G401 (cell line): ENCODE measurements around the gene EPB41L3. TPM values are rescaled to one million over a fixed set of nuclear protein-coding genes. Genes with fewer than 3 reads are reported as not detected.

Experiments used
- DNase-seq: peaks from one replicate; pipeline ENCODE4 v3.0.0-alpha.2; 2015; ENCODE audit warnings: low spot score
- in situ Hi-C: cut with HindIII; loops from 2 replicates; pipeline ENCODE4 v1.10.0; 2016; ENCODE audit warnings: low sequenced_read_pairs, mixed read lengths
- total RNA-seq: library from RNA; depleted of rRNA; stranded (reverse); fragments of >200 nt; shearing (Covaris generic); gene quantifications from 2 replicates; pipeline ENCODE4 v1.2.3, GENCODE V29; 2014

Gene EPB41L3
- total RNA-seq, 1 experiment from 2014 or later, result 0.07 TPM

DNA sequence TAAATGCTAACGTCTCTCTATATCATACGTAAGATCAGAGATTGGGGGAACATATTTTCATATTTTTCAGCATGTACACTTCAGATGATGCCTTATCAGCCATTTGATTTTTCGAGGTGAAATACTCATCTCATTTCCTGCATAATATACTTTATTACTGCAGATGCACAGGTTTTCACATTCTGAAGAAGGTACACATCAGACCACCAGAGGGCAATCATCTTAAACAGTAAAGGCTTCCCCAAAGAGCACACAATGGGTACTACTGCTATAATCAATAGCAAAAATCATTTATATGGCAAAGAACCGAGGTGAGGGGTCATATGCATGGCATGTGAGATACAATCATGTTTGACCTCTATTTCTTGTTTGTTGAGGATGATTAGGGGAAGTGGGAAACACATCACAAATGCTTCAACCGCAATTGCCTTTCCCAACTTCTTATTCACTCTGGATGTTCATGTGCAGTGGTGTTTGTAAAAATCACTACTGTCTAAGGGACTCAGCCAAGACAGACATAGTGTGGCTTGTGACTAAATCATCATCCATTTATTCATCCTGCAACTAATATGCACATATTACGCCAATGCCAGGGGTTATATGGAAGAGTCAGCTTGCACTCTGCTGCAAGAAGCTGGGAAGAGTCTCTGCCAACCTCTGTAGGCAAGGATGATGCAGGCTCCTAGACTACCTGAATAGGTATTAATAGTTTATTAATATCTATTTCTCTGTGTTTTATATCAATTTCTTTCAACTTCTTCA is 118.7 kb downstream of the EPB41L3 start:
- in situ Hi-C loops, result no loop called here
- peak; percentile 73 for DNase-seq

DNA sequence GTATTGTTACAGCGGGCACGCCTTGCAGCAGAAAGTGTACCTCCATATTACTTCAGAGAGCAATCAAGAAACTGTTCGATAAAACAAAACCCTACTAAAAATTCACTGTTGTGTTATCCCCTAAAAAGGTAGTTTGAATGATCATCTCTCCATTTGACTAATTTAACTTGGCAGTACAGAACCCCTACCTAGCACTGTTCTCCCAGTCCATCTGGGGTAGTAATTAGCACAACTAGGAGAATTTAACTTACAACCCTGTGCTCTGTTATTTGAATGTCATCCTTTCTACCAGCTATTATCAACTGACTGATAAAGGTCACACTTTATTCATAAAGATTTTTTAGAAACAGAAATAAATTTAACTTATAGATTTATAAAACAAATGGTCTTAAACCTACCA is 121.2 kb downstream of the EPB41L3 start:
- in situ Hi-C loops, result no loop called here
- peak; percentile 87 for DNase-seq

DNA sequence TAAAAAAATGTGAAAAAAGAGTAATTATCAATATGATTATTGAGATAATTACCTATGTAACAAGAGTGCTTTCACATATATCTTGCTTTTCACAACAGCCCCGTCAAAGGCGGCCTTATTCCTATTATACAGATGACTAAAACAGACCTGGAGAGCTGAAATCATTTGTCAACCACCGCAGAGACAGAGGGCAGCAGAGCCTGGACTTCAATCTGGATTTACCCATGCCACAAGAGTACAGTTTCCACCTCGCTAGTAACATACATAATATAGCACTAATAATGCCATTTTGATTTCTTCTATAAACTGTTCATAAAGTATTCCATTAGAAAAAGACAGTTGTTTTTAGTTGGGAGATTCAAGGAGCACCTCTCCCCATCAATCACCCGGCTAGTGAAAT is 121.8 kb downstream of the EPB41L3 start:
- in situ Hi-C loops, result no loop called here
- DNase-seq, result peak; percentile 80

DNA sequence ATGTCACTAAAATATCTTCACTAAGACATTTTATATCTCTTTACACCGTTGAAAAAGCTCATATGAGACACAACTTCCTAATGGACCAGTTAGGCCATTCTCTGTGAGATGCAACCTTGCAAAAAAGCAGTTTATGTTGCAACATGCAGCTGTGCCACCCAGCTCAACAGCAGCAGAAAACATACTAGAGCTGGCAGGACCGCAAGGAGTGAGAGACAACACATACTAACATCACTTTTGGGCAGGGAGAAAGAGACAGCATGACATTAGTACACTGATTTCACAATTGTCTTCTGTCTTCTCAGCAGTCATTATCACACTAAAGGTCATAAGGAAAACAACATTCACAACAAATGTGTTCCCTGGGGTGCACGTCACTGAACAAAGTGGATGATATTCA is 122.9 kb downstream of the EPB41L3 start:
- in situ Hi-C loops, result no loop called here
- DNase-seq, result no peak

DNA sequence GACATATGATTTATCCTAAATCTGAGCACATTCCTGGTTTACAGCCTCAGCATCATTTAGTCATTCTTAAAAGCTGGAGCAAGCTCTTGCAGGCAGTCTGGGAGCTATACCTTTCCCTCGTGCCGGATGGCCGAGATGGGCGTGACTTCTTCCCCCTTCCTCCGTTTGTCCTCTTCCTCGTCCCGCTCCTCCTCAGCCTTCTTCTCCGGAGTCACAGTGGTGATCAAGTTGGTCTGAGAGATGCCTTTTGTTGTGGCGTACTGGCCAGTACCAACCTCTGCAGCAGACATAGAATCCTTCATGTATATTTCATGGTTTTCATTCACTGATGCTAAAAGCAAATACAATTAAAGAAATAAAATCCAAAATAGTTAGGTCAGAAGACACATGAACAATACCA is 124.2 kb downstream of the EPB41L3 start:
- in situ Hi-C loops, result no loop called here

DNA sequence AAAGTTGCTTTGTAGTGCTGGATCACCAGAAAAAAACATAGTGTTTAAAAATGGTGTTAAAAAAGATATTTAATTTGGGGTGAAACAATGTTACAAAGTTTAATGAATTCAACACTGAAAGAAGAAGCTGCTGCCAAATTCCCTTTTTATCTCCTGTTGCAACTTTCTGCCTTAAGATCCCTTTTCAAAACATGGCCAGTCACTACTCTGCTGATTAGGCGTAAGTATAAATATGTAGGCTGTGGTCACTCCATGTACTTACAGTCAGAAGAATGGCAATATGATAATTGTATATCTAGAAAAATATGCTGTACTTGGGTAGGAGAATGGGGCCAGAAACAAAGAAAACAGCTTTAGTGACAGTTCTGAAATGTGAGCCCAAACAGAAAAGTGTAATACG is 124.8 kb downstream of the EPB41L3 start:
- in situ Hi-C loops, result no loop called here
- DNase-seq, result no peak

More for the DNA sequence above, 124.2 kb downstream of the EPB41L3 start:
- no peak for DNase-seq

DNA sequence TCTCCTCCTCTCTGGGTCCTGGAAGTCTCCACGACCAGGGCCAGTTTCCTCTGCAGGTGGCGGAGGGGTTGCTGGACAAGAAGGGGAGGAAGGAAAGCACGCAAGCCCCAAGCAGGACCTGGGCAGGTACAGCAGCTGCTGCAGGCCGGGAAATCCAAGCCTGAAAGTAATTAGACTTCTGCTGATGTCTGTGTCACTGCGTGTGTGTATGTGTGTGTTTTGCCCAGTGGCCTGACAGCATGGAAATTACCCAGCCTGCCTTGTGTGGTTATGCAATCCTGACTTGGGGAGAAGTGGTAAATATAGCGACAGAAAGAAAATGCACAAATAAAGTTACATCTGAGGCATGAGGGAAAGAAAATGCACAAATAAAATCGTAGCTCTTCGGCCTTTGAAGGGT is 126.5 kb downstream of the EPB41L3 start:
- peak; percentile 74 for DNase-seq
- in situ Hi-C loops, result no loop called here

DNA sequence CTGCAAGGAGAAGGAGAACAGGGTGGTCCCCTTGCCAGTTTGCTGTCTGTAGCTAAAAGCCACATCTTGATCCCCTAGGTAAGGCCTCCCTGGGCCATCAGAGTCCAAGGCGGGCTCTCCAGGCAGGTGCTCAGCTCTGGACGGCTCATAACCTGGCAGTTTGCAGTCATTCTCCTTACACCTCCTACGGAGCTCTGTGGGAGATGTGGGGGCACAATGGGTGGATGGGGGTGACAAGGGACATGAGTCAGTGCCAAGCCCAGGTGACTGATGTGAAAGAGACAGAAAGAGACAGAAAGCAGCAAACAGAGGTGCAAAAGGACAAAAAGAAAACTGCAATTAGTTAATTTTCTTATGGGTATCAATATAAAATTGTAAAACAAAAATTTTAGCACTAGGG is 127.7 kb downstream of the EPB41L3 start:
- in situ Hi-C loops, result no loop called here
- DNase-seq, result no peak

DNA sequence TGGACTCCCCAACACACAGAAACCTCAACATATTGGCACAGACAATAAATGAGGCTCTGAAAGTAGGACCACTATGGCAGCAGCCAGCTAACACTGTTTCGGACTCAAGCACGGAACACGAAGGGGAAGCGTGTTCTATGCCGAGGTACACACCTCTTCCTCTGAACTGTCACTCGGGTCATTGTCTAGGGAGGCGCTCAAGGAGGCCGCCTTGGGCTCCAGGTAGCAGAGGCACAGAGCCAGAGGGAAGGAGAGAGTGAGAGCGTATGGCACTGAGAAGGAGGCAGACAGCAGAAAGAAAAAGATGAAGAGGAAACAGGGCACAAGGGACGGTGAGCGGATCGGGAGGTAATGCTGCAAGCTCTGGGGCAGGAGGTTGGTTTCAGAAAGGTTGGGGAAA is 128.1 kb downstream of the EPB41L3 start:
- DNase-seq, result peak; percentile 62
- in situ Hi-C loops, result no loop called here

DNA sequence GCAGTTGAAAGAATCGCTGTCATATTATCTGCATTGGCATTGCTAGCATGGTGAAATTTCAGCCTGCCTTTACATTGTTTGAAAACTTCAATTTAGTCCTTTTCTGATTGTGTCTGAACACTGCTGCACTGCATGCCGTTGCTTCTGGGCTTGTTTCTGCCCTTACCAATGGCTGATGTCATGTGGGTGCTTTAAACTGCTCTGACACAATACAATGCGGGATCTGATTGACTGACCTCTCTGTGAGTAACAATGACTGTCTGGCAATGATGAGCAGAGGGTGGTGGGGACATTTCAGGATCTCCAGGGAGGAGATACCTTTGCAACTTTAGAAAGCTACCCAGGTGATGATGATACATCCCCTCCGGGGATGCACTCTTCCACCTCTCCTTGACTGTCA is 128.8 kb downstream of the EPB41L3 start:
- in situ Hi-C loops, result no loop called here

DNA sequence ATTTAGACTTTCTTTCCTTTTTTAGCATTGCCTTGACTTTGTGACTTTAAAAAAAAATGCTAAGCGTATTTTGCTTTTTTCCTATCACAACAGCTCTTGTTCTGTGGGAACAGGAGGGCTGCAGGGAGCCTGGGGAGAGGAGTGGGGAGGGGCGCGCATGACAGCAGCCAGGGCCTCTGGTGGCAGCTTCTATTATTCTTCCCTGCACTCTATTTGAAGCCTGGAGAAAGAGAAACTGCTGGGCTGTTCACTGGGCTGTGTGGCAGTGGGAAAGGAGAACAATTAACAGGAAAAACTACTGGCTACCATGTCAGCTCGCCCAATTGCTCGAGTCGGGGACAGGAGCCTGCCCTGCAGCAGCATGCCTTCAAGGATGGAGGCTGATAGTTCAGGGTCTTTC is 129.3 kb downstream of the EPB41L3 start:
- in situ Hi-C loops, result no loop called here
- peak; percentile 52 for DNase-seq

More for the DNA sequence above, 128.8 kb downstream of the EPB41L3 start:
- no peak for DNase-seq

DNA sequence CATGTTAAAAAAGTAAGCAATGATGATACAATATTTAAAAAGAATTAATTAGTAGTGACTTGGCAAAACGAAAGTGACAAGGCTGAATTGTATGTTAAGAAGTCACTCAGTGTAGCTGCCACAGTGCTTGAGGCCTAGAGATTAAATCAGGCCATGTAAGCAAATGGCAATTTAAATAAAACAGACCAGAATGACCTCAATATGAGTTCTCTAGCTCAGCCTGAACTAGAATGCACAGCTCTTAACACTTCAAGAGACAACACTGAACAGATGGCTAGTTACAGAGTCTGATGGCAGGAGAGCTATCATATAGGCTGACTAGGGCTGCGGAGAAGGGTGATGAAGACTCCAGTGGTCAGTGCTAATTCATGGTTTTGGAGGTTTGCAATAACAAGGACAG is 130.3 kb downstream of the EPB41L3 start:
- in situ Hi-C loops, result no loop called here
- peak; percentile 84 for DNase-seq

DNA sequence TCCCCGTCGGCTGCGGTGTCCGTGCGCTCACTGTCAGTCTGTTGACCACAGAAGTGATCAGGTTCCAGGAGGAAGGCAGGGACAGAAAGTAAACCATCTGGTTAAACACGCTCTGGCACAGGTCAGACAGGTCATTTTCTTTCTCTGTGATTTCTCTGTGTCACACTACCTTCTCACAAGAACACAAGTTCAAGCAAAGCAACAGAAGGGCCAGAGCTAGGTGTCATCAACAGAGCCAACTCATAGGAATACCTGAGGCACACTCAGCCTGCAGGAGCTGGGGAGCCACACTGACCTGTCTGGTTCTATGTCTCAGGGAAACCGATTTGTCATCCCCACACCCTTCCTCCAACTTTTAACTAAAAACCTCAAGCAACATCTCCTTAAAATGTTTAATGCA is 133.2 kb downstream of the EPB41L3 start:
- DNase-seq, result no peak
- in situ Hi-C loops, result no loop called here

DNA sequence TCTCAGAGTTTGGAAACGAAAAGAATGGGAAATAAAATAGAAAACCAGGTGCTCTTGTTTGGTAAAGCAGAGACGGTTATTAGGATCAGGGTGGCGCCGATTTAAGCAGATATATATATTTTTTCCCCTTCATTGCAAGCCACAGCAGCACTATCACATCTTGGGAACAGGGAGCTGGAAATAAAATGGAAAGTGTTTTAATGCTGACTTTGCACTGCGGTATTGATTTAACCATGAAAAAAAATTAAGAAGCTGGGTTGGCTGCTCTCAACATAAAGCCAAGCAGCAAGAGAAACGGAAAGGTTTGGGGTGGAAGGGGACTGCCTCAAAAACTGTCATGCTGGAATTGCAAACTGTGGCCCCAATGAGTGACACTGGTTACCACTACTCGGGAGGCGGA is 145.5 kb downstream of the EPB41L3 start:
- no peak for DNase-seq
- in situ Hi-C loops, result no loop called here

DNA sequence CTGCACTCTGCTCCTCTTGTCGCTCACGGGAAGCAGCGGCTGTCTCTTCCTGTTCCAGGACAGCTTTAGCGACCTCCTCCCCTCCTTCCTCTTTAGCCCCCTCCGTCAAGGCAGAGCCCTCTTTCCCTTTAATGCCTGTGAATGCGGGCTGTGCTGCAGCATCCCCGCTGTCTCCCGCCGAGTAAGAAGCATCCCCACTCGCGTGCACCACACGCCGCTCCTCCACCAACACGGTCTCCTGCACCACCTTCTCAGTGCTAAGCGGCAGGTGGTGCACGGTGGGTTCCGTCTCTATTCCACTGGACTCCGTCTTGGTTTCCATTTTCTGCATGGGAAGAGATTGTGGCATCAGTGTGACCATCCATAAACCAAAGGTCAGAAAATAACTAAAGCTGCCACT is 146.7 kb downstream of the EPB41L3 start:
- no peak for DNase-seq
- in situ Hi-C loops, result no loop called here

DNA sequence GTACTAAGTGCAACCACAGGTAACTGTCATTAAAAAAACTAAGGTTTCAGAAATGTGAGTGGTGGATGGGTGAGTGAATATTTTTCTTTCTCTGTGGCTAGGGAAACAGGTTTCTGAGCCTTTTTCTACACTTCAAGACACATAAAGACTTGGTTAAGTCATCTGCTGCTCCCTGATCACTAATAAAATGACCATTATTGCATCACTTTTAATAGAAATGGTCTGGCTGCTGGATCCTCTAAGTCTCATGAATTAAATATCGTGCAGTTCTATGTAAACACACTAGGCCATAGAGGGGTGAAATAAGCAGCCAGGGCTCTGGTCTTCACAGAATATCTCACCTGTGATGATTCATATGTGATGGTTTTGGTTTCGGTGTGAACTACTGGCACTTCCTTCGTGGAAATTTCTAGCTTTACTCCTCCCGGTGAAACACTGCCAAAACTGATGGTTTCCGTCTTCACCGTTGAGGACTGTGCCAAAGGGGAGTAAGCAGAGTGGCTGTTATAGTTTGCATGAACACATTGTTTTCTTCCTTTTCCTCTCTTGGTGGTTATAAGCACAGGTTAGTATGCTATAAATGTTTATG is 147.8 kb downstream of the EPB41L3 start:
- in situ Hi-C loops, result no loop called here

DNA sequence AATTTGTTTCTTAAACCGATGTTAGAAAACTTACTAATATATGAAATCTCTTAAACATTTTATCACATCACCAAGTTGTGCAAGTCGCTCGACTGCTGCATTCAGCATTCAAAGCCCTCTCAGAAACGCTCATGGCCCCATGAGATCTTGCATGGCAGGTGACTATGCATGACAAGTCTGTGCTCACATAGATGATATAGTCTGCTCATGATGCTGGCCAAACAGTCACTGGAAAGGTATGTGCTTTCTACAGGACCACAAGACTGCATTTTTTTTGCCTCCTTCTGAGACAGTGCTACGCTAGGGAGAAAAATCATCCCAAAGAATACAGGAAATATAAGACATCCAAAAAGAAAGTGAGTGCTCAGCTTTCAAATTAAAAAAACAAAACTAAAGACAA is 150.0 kb downstream of the EPB41L3 start:
- DNase-seq, result no peak
- in situ Hi-C loops, result no loop called here

More for the DNA sequence above, 147.8 kb downstream of the EPB41L3 start:
- DNase-seq, result no peak

DNA sequence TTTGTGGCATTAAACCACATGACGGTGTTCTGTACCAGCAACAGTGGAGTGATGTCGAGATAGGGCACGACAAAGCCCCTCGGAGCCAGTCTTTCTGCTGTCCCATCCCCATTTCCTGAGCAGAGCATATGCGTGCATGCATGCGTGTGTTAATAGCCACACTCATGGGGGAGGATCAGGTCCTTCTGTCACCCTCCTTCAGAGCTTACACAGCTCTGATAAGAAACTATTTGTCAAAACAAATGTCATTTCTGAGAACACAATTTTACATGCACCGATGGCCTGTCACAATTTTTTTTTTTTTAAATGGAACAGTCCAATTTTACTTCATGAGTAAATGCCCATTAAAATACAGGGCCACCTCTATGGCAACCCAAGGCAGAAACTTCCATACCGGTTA is 152.4 kb downstream of the EPB41L3 start:
- DNase-seq, result peak; percentile 43
- in situ Hi-C loops, result no loop called here

DNA sequence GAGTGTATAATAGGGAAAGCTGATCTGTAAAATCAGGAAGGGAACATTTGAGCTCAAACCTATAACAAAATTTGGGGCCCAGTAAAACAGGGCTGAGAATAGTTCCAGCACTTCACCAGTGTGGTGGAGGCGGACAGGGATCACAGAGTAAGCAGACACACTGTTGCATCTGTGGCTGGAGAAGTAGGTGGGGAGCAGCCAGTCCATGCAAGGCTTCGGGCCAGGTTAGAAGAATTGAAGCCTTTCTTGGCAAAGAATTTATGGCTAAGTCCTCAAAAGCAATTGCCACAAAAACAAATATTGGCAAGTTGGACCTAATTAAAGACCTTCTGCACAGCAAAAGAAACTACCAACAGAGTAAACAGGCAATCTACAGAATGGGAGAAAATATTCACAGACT is 154.4 kb downstream of the EPB41L3 start:
- no peak for DNase-seq
- in situ Hi-C loops, result no loop called here

DNA sequence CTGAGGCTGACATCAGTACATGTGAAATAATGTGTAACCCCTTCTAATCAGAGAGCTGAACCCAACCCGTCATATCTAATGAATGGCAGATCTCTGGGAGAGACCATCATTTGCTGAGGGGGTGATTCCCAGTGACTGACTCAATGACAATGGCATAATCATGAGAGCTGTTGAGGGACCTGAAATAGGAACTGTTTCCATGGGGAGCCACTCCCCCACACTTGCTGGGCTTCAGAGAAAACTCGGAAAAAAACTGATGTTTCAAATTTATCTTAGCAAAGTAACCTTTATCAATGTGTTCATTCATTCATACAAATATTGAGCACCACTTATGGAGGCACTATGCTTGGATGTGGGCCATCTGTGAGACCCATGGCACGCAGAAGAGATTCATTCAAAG is 154.9 kb downstream of the EPB41L3 start:
- in situ Hi-C loops, result no loop called here
- no peak for DNase-seq

DNA sequence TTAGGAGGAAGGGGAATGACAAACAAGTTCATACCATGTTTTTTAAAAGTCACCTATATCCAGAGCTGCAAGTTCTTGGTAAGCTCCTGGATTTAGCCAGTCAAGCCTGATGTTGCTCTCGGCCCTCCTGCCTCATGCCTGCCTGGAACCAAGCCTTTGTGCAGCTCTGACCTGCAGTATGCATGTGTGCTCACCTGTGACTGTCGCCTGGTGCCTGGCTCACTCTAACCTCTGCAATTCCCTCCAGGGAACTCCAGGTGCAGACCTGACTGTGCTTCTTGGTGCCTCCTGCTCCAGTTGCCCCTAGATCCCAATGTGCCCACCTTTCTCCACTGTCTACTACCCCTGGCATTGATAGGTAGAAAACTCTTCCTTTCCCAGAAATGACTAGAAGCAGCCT is 163.2 kb downstream of the EPB41L3 start:
- no peak for DNase-seq
- in situ Hi-C loops, result no loop called here
